CD4-positive, alpha-beta T cell treated with Interferon alpha-2 for 1 hour (primary cell): ENCODE results near the gene ZFYVE21.
"Not testable (repeated sequence)": the region's sequence is repeated elsewhere in the genome, so short reads cannot be mapped to it uniquely, and the experiment has no call there.

Source experiments
- DNase-seq, 2 donors: peaks; one replicate each; pipeline ENCODE4 v3.0.0-alpha.2; 2020 to 2022

Gene ZFYVE21

GRCh38 chr14:103772078-103772712 is 56.6 kb downstream of the ZFYVE21 start:
- DNase-seq = no peak

DNA sequence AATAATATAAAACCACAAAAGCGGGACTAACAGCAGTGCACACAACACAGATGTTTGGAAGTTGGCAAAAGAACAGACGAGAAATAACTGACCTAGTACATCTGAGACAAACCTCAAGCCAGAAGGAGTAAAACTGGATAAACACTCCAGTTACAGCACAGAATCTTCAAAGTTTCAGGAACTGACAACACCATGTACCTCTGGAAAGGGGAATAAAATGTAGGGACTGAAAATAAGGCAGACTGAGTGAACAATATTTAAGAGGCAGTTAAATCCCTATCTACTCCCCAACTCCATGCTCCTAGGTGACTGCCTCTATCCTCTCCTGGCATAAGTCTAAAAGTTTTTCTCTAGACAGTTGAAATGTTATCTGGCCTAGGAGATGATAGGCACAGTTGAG is 57.9 kb downstream of the ZFYVE21 start:
- no peak for DNase-seq

DNA sequence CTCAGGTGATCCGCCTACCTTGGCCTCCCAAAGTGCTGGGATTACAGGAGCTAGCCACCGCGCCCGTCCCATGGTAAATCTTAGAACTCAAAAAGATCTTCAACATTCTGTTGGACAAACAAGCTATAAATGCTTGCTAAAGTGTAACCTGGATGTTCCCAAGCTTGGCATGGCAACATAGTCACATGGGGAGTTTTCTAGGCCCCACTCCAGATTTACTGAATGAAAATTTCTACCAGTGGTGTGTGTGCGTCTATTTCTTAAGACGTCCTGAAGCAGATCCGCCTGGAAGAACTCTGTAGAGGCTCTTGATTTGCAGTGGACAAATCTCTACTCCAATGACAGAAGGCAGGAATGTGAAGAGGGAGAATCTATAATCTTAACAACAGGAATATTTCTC is 59.9 kb downstream of the ZFYVE21 start:
- no peak for DNase-seq

- not testable (repeated sequence) for DNase-seq
Measured at GRCh38 chr14:103776319-103776718, 60.7 kb downstream of the ZFYVE21 start.

DNA sequence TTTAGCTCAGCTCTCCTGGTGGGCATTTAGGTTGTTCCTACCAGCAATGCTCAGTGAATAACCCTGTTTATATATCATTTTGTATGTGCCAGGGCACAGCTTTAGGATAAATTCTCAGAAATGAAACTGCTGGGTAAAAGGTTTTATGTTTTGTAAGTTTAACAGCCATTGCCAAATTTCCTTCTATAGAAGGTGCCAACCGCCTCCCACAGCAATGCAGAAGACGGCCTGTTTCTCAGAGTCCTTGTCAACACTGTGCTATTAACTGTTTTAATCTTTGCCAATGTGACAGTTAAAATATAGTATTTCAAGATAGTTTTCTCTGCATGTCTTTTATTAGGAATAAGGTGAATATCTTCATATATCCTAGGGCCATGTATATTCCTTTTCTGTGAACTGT is 66.8 kb downstream of the ZFYVE21 start:
- DNase-seq = no peak
